ENCODE data around the gene PRKCH.

DNA sequence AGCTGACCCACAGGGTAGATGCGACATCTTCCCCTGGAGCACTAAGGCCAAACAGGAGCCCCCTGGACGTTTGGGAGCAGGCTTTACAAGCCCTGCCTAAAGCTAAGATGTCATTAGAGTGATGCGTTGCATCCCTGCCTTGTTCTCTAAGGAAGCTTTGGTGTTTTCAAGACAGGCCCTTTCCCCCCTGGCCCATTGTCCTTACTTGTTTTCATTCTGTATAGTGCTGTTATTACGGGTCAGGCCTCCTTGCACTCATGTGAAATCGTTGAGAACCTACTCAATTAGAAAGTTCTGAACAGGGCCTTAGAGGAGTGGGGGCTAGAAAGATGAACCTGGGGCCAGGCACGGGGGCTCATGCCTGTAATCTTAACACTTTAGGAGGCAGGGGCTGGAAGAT is 1.7 kb upstream of the PRKCH start:
- TF ChIP-seq, protein P1, sequence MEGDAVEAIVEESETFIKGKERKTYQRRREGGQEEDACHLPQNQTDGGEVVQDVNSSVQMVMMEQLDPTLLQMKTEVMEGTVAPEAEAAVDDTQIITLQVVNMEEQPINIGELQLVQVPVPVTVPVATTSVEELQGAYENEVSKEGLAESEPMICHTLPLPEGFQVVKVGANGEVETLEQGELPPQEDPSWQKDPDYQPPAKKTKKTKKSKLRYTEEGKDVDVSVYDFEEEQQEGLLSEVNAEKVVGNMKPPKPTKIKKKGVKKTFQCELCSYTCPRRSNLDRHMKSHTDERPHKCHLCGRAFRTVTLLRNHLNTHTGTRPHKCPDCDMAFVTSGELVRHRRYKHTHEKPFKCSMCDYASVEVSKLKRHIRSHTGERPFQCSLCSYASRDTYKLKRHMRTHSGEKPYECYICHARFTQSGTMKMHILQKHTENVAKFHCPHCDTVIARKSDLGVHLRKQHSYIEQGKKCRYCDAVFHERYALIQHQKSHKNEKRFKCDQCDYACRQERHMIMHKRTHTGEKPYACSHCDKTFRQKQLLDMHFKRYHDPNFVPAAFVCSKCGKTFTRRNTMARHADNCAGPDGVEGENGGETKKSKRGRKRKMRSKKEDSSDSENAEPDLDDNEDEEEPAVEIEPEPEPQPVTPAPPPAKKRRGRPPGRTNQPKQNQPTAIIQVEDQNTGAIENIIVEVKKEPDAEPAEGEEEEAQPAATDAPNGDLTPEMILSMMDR (IDR thresholded peaks at IDR 0.05): no peak
- no peak for TF ChIP-seq POLR2A (IDR thresholded peaks at IDR 0.05)
